Choroid plexus epithelial cell (primary cell): ENCODE results near the gene SPECC1L.

Experiments
- DNase-seq: peaks from one replicate; pipeline ENCODE4 v3.0.0-alpha.2; 2010; ENCODE audit warnings: low read depth
- H3K4me3 ChIP-seq: 2 replicates; pipeline ENCODE4 v1.5.1; 2011; ENCODE audit warnings: low read depth, mild to moderate bottlenecking, control low read depth, low read length, moderate library complexity
- CTCF ChIP-seq: conservative IDR thresholded peaks from 2 replicates; pipeline ENCODE4 v1.5.1; 2011; ENCODE audit warnings: low read depth, mild to moderate bottlenecking, control low read depth, inconsistent platforms, low read length, moderate library complexity

SPECC1L gene

GRCh38 chr22:24270556-24271385 lies at the start of gene SPECC1L:
SPECC1L (plus strand) TSS chr22:24270831; CDS start chr22:24302232, 31,401 bp downstream.
- no peak for TF ChIP-seq CTCF
- DNase-seq = peak; percentile 96
- peak within 1 kb of the TSS; percentile 100 for H3K4me3 ChIP-seq

- TF ChIP-seq CTCF = no peak
- DNase-seq = no peak
- H3K4me3 ChIP-seq = no peak overlapping the region
Measured at GRCh38 chr22:24224468-24224867, 46.2 kb upstream of the SPECC1L start.

GRCh38 chr22:24225044-24225601 lies 45.5 kb upstream of the SPECC1L start:
- no peak for TF ChIP-seq CTCF
- no peak for DNase-seq
- H3K4me3 ChIP-seq = no peak overlapping the region

- TF ChIP-seq CTCF = no peak
- DNase-seq = no peak
- H3K4me3 ChIP-seq = no peak overlapping the region
Measured at GRCh38 chr22:24225951-24226350, 44.7 kb upstream of the SPECC1L start.

DNA sequence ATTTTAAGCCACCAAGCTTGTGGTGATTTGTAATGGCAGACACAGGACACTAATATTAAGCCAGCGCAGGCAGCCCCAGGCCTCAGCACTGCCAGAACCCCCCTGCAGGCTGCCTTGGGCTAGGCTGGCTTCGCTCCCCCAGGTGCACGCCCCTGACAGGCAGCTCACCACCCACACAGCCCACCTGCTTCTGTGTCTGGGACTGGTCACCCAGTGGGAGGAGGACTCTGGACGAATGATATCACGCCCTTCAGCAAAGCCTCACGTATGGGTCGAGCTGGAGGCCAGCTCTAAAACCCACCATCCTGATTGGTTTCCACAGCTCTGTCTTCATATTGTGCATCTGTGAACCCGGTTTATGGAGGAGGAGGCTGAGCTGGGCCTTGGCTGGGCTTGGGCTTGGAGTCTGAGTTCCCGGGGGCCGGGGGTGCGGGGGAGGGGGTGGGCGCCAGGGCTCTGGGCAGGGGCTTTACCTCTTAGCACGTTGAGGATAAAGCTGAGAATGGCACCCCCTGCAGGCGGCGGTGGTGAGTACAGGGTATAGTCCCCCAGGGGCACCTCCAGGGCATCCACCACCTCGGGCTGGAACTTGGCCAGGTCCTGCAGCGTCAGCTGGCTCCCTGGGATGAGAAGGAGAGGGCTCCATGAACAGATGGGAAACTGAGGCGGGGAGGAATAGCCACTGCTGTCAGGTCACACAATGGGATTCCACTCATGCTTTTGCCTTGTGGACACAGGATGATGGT lies 39.5 kb upstream of the SPECC1L start:
- H3K4me3 ChIP-seq = no peak overlapping the region
- DNase-seq = no peak
- peak; percentile 45 for TF ChIP-seq CTCF

GRCh38 chr22:24231706-24232105 lies 38.9 kb upstream of the SPECC1L start:
- no peak for DNase-seq

More at GRCh38 chr22:24231706-24232105, 38.9 kb upstream of the SPECC1L start:
- H3K4me3 ChIP-seq = no peak overlapping the region
- no peak for TF ChIP-seq CTCF
